Nephron progenitor cell (in vitro differentiated cells): ENCODE data around the gene ANKS1B.

ENCODE experiments used
- DNase-seq: peaks from one replicate; pipeline ENCODE4 v3.0.0; 2021
- H3K27ac Mint-ChIP-seq: 2 replicates; pipeline ENCODE4 v1.8.0; 2021; ENCODE audit warnings: mild to moderate bottlenecking, moderate library complexity, mixed read lengths
- H3K27me3 Mint-ChIP-seq: 2 replicates; pipeline ENCODE4 v1.8.0; 2021; ENCODE audit warnings: mild to moderate bottlenecking, low read depth, mixed read lengths; ENCODE audit not compliant: poor library complexity
- H3K36me3 Mint-ChIP-seq: 2 replicates; pipeline ENCODE4 v1.8.0; 2021; ENCODE audit warnings: low read depth, mixed read lengths
- H3K4me1 Mint-ChIP-seq: 2 replicates; pipeline ENCODE4 v1.8.0; 2021; ENCODE audit warnings: mixed read lengths
- H3K4me3 Mint-ChIP-seq: 2 replicates; pipeline ENCODE4 v1.8.0; 2021; ENCODE audit warnings: mild to moderate bottlenecking, moderate library complexity, mixed read lengths
- H3K9me3 Mint-ChIP-seq: 2 replicates; pipeline ENCODE4 v1.8.0; 2021; ENCODE audit warnings: mild to moderate bottlenecking, moderate library complexity, mixed read lengths
- CTCF ChIP-seq: fragments of 200-600 bp; sonication (generic); IDR thresholded peaks from 2 replicates; pipeline ENCODE4 v1.5.0; 2021; ENCODE audit warnings: antibody characterized with exemption

Gene ANKS1B

DNA sequence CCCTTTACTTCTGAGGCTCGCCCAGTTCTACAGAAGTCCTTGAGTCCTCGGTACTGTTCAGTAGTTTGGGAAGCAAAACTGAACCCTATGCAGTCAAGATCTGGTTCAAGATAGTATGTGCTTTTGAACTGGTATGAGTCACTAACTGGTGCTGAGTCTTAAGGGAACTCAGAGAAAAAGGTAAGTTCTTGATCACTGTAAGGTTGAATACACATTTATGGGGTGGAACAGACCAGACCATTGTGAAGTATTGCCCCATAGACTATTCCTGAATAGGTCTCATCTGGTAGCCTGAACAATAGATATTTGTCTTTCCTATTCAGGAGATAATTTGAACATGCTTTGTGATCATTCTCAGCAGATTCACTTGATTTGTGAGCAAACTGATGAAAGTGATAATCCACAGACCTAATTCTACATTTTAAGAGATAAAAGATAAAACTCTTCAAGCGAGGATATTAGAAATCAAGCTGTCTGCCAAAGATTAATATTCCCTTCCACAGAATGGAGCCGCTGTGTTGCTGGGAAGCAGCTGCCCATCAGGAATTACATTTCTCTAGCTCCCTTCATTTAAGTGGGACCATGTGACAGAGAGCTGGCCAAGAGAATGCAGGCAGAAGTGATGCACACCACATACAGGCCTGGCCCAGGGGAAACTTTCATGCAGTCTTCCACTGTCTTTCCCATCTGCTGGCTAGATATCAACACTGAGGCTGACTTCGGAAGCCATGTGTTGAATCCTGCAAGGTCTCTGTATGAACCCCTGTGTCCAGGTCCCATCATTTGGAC is 707.0 kb downstream of the ANKS1B start:
- TF ChIP-seq CTCF, result no peak
- no peaks in the 10 kb centered on the region for H3K9me3 Mint-ChIP-seq
- H3K27ac Mint-ChIP-seq, result no peak overlapping the region
- H3K27me3 Mint-ChIP-seq, result no peaks in the 10 kb centered on the region
- DNase-seq, result no peak
- H3K4me3 Mint-ChIP-seq, result no peak overlapping the region
- no peaks in the 10 kb centered on the region for H3K4me1 Mint-ChIP-seq
- H3K36me3 Mint-ChIP-seq, result no peaks in the 10 kb centered on the region

GRCh38 chr12:99271071-99271470 is 713.7 kb downstream of the ANKS1B start:
- no peak overlapping the region for H3K4me3 Mint-ChIP-seq
- H3K36me3 Mint-ChIP-seq, result no peaks in the 10 kb centered on the region
- no peaks in the 10 kb centered on the region for H3K9me3 Mint-ChIP-seq
- DNase-seq, result no peak
- no peaks in the 10 kb centered on the region for H3K4me1 Mint-ChIP-seq
- peaks cover 4% of the 10 kb centered on the region for H3K27me3 Mint-ChIP-seq
- H3K27ac Mint-ChIP-seq, result no peak overlapping the region
- TF ChIP-seq CTCF, result no peak

DNA sequence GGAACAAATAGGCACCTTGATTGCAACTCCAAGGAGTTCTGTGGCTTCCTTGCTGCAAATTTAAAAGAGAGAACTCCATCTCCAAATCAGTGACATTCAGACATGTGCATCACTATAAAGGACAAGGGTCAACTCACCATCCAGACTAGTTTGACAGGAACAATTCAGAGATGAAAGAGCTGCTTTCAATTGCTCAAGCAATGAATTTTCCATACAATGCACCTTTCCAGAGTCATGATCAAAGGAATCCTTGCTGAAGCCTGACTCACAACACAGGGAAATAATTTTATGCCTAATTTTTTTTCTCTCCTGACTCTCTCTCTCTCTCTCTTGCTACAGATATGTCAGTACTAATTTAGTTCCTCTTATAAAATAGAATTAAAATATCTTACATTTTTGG is 717.7 kb downstream of the ANKS1B start:
- TF ChIP-seq CTCF, result no peak
- no peak for DNase-seq
- Mint-ChIP-seq H3K4me3 (no peak overlapping the region), H3K9me3 (no peaks in the 10 kb centered on the region), H3K27me3 (peaks cover 4% of the 10 kb centered on the region), H3K27ac (no peak overlapping the region), H3K36me3 (no peaks in the 10 kb centered on the region), H3K4me1 (peaks cover 2% of the 10 kb centered on the region)

DNA sequence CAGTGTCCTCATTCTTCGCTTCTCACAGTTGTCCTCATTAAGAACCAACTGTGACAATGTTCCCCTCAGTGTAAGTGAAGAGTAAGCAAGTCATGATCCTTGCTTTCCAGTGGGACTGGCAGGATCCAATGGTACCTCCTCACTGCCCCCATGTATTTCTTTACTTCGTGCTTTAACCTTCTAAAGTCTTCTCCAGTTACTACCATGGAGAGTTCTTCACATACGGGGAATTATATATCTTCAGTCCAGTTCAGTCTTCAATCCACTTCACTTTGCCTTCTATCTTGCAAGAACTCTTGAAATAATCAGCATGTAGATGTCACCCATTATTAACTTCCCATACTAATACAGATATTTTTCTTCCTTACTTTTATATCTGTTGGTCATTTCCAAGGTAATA is 719.1 kb downstream of the ANKS1B start:
- TF ChIP-seq CTCF, result no peak
- Mint-ChIP-seq H3K36me3 (no peaks in the 10 kb centered on the region), H3K27me3 (peaks cover 4% of the 10 kb centered on the region), H3K9me3 (no peaks in the 10 kb centered on the region), H3K4me3 (no peak overlapping the region), H3K27ac (no peak overlapping the region), H3K4me1 (peaks cover 13% of the 10 kb centered on the region)
- no peak for DNase-seq

- H3K27ac Mint-ChIP-seq, result no peak overlapping the region
- peaks cover 19% of the 10 kb centered on the region for H3K4me1 Mint-ChIP-seq
- no peak for TF ChIP-seq CTCF
- no peak for DNase-seq
- H3K36me3 Mint-ChIP-seq, result no peaks in the 10 kb centered on the region
- no peaks in the 10 kb centered on the region for H3K9me3 Mint-ChIP-seq
- H3K27me3 Mint-ChIP-seq, result peaks cover 5% of the 10 kb centered on the region
- H3K4me3 Mint-ChIP-seq, result no peak overlapping the region
Observed at GRCh38 chr12:99261256-99261655, 723.5 kb downstream of the ANKS1B start.

DNA sequence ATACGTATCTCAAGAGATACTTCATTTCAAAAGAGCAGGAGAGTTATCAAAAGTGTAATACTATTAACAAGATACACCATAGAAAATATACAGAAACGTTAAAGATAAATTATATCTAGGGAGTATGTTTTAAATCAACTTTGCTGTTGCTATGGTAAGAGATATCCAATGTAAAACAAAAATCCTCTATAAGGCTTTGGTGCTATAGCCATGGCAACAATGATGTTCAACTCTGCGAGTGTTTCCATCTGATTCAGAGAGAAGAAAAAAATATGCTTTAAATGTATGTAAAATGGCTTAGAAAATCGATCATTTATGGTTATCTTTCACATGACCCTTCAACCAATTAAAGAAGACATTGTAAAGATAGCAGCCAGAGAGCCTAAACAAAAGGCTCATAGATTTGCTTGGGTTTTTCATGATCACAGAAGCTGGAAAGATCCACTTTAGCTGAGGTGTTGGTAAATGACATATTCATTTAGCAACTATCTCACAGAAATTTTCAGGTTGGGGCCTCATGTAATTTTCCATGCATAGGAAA is 724.2 kb downstream of the ANKS1B start:
- Mint-ChIP-seq H3K27ac (no peak overlapping the region), H3K4me1 (peaks cover 19% of the 10 kb centered on the region), H3K4me3 (no peak overlapping the region), H3K9me3 (no peaks in the 10 kb centered on the region), H3K27me3 (peaks cover 5% of the 10 kb centered on the region), H3K36me3 (no peaks in the 10 kb centered on the region)
- no peak for TF ChIP-seq CTCF
- no peak for DNase-seq
